ENCODE measurements around the gene NAPA. TPM values are rescaled to one million over a fixed set of nuclear protein-coding genes. Genes with fewer than 3 reads are reported as not detected.

The NAPA gene
- total RNA-seq, 1 donor from 2014 or later: 28.2 TPM

DNA sequence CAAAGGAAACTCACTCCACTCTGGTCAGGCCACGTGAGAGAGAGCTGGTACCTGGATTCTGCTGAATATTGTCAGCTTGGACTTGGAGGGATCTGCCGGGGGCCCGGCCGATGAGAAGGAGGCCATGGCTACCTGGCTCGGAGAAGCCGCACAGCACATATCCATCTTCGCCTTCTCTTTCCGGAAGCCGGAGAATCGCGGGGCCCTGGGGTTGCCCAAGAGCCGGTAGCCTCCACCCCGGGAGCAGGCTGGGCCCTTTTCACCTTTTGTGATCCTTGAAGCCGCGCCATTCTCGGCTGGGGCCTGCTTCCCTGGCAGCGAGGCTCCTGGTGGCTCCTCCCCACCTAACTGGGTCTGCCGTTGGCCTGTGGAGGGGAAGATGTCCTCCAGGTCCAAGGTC is 29.2 kb upstream of the NAPA start:
- no peak overlapping the region for H3K4me3 ChIP-seq (ENCODE audit: low read length in 3 of 3)
- peaks cover 23 to 34% (median 32%) of the 10 kb centered on the region in 3 donors for H3K27me3 ChIP-seq (ENCODE audit: control insufficient read depth in 3 of 3, insufficient read depth in 3 of 3, low read length in 3 of 3)
- no peak overlapping the region for H3K9ac ChIP-seq (ENCODE audit: low read depth in 1 of 3, low read length in 3 of 3)
- no peaks in the 10 kb centered on the region for H3K9me3 ChIP-seq (ENCODE audit: control insufficient read depth in 3 of 3, low read length in 3 of 3)
- H3K27ac ChIP-seq (ENCODE audit: low read depth, low read length): no peak overlapping the region
- H3K4me1 ChIP-seq (ENCODE audit: control insufficient read depth in 3 of 3, insufficient read depth in 3 of 3, low read length in 3 of 3): peaks cover 0 to 4% (median 0%) of the 10 kb centered on the region in 3 donors
- H3K36me3 ChIP-seq (ENCODE audit: control insufficient read depth in 3 of 3, insufficient read depth in 3 of 3, low read length in 3 of 3): no peaks in the 10 kb centered on the region

- Histone ChIP-seq H3K9me3 (ENCODE audit: control insufficient read depth in 3 of 3, low read length in 3 of 3) (no peaks in the 10 kb centered on the region), H3K4me1 (ENCODE audit: control insufficient read depth in 3 of 3, insufficient read depth in 3 of 3, low read length in 3 of 3) (peaks cover 0 to 4% (median 0%) of the 10 kb centered on the region in 3 donors), H3K27me3 (ENCODE audit: control insufficient read depth in 3 of 3, insufficient read depth in 3 of 3, low read length in 3 of 3) (peaks cover 20 to 29% (median 28%) of the 10 kb centered on the region in 3 donors), H3K9ac (ENCODE audit: low read depth in 1 of 3, low read length in 3 of 3) (no peak overlapping the region), H3K27ac (ENCODE audit: low read depth, low read length) (no peak overlapping the region), H3K36me3 (ENCODE audit: control insufficient read depth in 3 of 3, insufficient read depth in 3 of 3, low read length in 3 of 3) (no peaks in the 10 kb centered on the region), H3K4me3 (ENCODE audit: low read length in 3 of 3) (no peak overlapping the region)
These were observed 27.2 kb upstream of the NAPA start for GRCh38 chr19:47542030-47542475.

GRCh38 chr19:47541518-47541917 is 26.7 kb upstream of the NAPA start:
- Histone ChIP-seq H3K9ac (ENCODE audit: low read depth in 1 of 3, low read length in 3 of 3) (no peak overlapping the region), H3K27me3 (ENCODE audit: control insufficient read depth in 3 of 3, insufficient read depth in 3 of 3, low read length in 3 of 3) (peaks cover 16 to 29% (median 27%) of the 10 kb centered on the region in 3 donors), H3K36me3 (ENCODE audit: control insufficient read depth in 3 of 3, insufficient read depth in 3 of 3, low read length in 3 of 3) (no peaks in the 10 kb centered on the region), H3K9me3 (ENCODE audit: control insufficient read depth in 3 of 3, low read length in 3 of 3) (no peaks in the 10 kb centered on the region), H3K4me1 (ENCODE audit: control insufficient read depth in 3 of 3, insufficient read depth in 3 of 3, low read length in 3 of 3) (peaks cover 0 to 4% (median 0%) of the 10 kb centered on the region in 3 donors), H3K4me3 (ENCODE audit: low read length in 3 of 3) (no peak overlapping the region), H3K27ac (ENCODE audit: low read depth, low read length) (no peak overlapping the region)

DNA sequence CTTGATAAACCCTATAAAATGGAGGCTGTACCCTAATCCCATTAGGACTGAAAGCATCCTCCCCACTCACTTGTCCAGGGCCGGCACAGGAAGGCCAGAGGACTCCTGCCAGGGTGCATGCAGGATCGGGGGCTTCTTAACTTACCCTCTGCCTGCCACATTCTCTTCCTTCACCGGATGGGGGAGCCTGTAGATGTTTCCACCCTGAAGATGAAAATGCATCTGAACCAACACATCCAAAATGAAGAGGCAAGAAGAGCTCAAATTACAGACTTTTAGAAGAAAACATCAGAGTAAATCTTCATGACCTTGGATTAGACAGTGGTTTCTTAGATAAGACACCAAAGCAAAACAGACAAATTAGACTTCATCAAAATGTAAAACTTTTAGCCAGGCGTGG is 25.9 kb upstream of the NAPA start:
- H3K27ac ChIP-seq (ENCODE audit: low read depth, low read length): no peak overlapping the region
- no peak overlapping the region for H3K9ac ChIP-seq (ENCODE audit: low read depth in 1 of 3, low read length in 3 of 3)
- H3K27me3 ChIP-seq (ENCODE audit: control insufficient read depth in 3 of 3, insufficient read depth in 3 of 3, low read length in 3 of 3): peaks cover 15 to 26% (median 24%) of the 10 kb centered on the region in 3 donors
- H3K36me3 ChIP-seq (ENCODE audit: control insufficient read depth in 3 of 3, insufficient read depth in 3 of 3, low read length in 3 of 3): no peaks in the 10 kb centered on the region
- peaks cover 0 to 4% (median 0%) of the 10 kb centered on the region in 3 donors for H3K4me1 ChIP-seq (ENCODE audit: control insufficient read depth in 3 of 3, insufficient read depth in 3 of 3, low read length in 3 of 3)
- H3K9me3 ChIP-seq (ENCODE audit: control insufficient read depth in 3 of 3, low read length in 3 of 3): no peaks in the 10 kb centered on the region
- H3K4me3 ChIP-seq (ENCODE audit: low read length in 3 of 3): no peak overlapping the region

DNA sequence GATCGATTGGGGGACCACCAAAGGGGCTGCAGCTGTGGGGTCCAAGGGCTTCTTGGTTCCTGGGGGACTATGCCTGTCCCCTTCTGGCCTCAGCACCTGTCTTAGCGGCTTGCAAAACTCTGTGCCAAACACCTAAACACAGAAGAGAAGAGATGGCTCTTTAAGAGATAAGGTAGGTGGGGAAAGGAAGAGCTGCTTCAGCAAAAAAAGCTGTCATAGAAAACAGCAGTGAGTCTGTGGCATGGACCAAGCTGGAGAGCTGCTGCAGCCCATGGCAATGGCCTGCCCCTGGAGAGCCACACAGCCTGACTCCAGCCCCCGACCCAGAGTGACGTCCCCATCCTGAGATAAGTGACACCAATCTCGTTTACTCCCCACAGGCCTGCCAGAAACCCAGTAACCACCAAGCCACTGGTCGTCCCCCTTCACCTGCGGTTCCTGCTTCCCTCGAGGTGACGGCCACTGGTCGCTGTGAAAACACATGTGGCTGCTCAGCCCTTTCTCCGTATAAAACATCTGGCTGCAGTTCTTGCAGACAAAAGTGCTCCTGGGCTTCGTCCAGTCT is 25.0 kb upstream of the NAPA start:
- Histone ChIP-seq H3K27ac (ENCODE audit: low read depth, low read length) (no peak overlapping the region), H3K27me3 (ENCODE audit: control insufficient read depth in 3 of 3, insufficient read depth in 3 of 3, low read length in 3 of 3) (peaks cover 6 to 17% (median 15%) of the 10 kb centered on the region in 3 donors), H3K9me3 (ENCODE audit: control insufficient read depth in 3 of 3, low read length in 3 of 3) (no peaks in the 10 kb centered on the region), H3K36me3 (ENCODE audit: control insufficient read depth in 3 of 3, insufficient read depth in 3 of 3, low read length in 3 of 3) (no peaks in the 10 kb centered on the region), H3K4me3 (ENCODE audit: low read length in 3 of 3) (no peak overlapping the region), H3K9ac (ENCODE audit: low read depth in 1 of 3, low read length in 3 of 3) (no peak overlapping the region), H3K4me1 (ENCODE audit: control insufficient read depth in 3 of 3, insufficient read depth in 3 of 3, low read length in 3 of 3) (no peaks in the 10 kb centered on the region)

DNA sequence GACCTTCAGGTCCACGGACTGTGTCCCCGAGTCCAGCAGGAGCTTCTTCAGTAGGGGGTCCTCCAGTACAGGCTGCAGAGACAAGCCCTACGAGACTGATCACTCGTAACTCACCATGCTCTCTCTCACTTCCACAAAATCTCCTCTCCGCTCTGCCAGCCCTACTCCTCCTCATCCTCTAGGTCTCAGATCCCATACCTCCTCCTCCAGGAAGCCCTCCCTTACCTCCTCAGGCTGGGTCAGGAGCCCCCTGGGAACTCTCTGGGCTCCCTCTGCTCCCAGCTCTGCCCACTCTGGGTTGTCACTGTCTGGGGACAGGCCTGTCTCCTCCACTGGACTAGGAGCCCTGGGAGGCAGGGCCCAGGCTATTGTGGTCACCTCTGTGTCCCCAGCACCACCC is 23.9 kb upstream of the NAPA start:
- Histone ChIP-seq H3K9ac (ENCODE audit: low read depth in 1 of 3, low read length in 3 of 3) (no peak overlapping the region), H3K27me3 (ENCODE audit: control insufficient read depth in 3 of 3, insufficient read depth in 3 of 3, low read length in 3 of 3) (peaks cover 0 to 7% (median 5%) of the 10 kb centered on the region in 3 donors), H3K27ac (ENCODE audit: low read depth, low read length) (no peak overlapping the region), H3K4me1 (ENCODE audit: control insufficient read depth in 3 of 3, insufficient read depth in 3 of 3, low read length in 3 of 3) (no peaks in the 10 kb centered on the region), H3K9me3 (ENCODE audit: control insufficient read depth in 3 of 3, low read length in 3 of 3) (no peaks in the 10 kb centered on the region), H3K36me3 (ENCODE audit: control insufficient read depth in 3 of 3, insufficient read depth in 3 of 3, low read length in 3 of 3) (no peaks in the 10 kb centered on the region), H3K4me3 (ENCODE audit: low read length in 3 of 3) (no peak overlapping the region)

- Histone ChIP-seq H3K36me3 (ENCODE audit: control insufficient read depth in 3 of 3, insufficient read depth in 3 of 3, low read length in 3 of 3) (no peaks in the 10 kb centered on the region), H3K4me1 (ENCODE audit: control insufficient read depth in 3 of 3, insufficient read depth in 3 of 3, low read length in 3 of 3) (no peaks in the 10 kb centered on the region), H3K27me3 (ENCODE audit: control insufficient read depth in 3 of 3, insufficient read depth in 3 of 3, low read length in 3 of 3) (peaks cover 0 to 5% (median 5%) of the 10 kb centered on the region in 3 donors), H3K9me3 (ENCODE audit: control insufficient read depth in 3 of 3, low read length in 3 of 3) (no peaks in the 10 kb centered on the region), H3K4me3 (ENCODE audit: low read length in 3 of 3) (no peak overlapping the region), H3K9ac (ENCODE audit: low read depth in 1 of 3, low read length in 3 of 3) (no peak overlapping the region), H3K27ac (ENCODE audit: low read depth, low read length) (no peak overlapping the region)
These were observed 22.6 kb upstream of the NAPA start for GRCh38 chr19:47537493-47537892.

DNA sequence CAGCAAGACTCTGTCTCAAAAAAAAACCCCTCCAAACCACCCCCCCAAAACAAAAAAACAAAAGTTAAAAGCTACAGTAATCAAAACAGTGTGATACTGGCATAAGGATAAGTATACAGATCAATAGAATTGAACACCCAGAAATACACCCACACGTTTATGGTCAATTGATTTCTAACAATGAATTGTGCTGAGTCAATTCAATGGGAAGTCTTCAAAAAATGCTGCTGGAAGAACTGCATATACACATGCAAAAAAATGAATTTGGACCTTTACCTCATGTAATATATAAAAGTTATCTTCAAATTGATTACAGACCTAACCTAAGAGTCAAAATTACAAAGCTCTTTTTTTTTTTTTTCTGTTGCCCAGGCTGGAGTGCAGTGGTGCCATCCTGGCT is 19.8 kb upstream of the NAPA start:
- no peaks in the 10 kb centered on the region for H3K36me3 ChIP-seq (ENCODE audit: control insufficient read depth in 3 of 3, insufficient read depth in 3 of 3, low read length in 3 of 3)
- H3K9ac ChIP-seq (ENCODE audit: low read depth in 1 of 3, low read length in 3 of 3): no peak overlapping the region
- H3K27ac ChIP-seq (ENCODE audit: low read depth, low read length): no peak overlapping the region
- peaks cover 0 to 5% (median 0%) of the 10 kb centered on the region in 3 donors for H3K27me3 ChIP-seq (ENCODE audit: control insufficient read depth in 3 of 3, insufficient read depth in 3 of 3, low read length in 3 of 3)
- no peaks in the 10 kb centered on the region for H3K4me1 ChIP-seq (ENCODE audit: control insufficient read depth in 3 of 3, insufficient read depth in 3 of 3, low read length in 3 of 3)
- no peaks in the 10 kb centered on the region for H3K9me3 ChIP-seq (ENCODE audit: control insufficient read depth in 3 of 3, low read length in 3 of 3)
- H3K4me3 ChIP-seq (ENCODE audit: low read length in 3 of 3): no peak overlapping the region

GRCh38 chr19:47531640-47532387 is 17.0 kb upstream of the NAPA start:
- no peaks in the 10 kb centered on the region for H3K9me3 ChIP-seq (ENCODE audit: control insufficient read depth in 3 of 3, low read length in 3 of 3)
- no peak overlapping the region for H3K4me3 ChIP-seq (ENCODE audit: low read length in 3 of 3)
- no peaks in the 10 kb centered on the region for H3K36me3 ChIP-seq (ENCODE audit: control insufficient read depth in 3 of 3, insufficient read depth in 3 of 3, low read length in 3 of 3)
- H3K27ac ChIP-seq (ENCODE audit: low read depth, low read length): no peak overlapping the region
- H3K4me1 ChIP-seq (ENCODE audit: control insufficient read depth in 3 of 3, insufficient read depth in 3 of 3, low read length in 3 of 3): no peaks in the 10 kb centered on the region
- no peak overlapping the region for H3K9ac ChIP-seq (ENCODE audit: low read depth in 1 of 3, low read length in 3 of 3)
- H3K27me3 ChIP-seq (ENCODE audit: control insufficient read depth in 3 of 3, insufficient read depth in 3 of 3, low read length in 3 of 3): peaks cover 0 to 3% (median 0%) of the 10 kb centered on the region in 3 donors

- no peak overlapping the region for H3K9ac ChIP-seq (ENCODE audit: low read depth in 1 of 3, low read length in 3 of 3)
- no peaks in the 10 kb centered on the region for H3K36me3 ChIP-seq (ENCODE audit: control insufficient read depth in 3 of 3, insufficient read depth in 3 of 3, low read length in 3 of 3)
- H3K27me3 ChIP-seq (ENCODE audit: control insufficient read depth in 3 of 3, insufficient read depth in 3 of 3, low read length in 3 of 3): peaks cover 0 to 3% (median 0%) of the 10 kb centered on the region in 3 donors
- H3K9me3 ChIP-seq (ENCODE audit: control insufficient read depth in 3 of 3, low read length in 3 of 3): no peaks in the 10 kb centered on the region
- no peaks in the 10 kb centered on the region for H3K4me1 ChIP-seq (ENCODE audit: control insufficient read depth in 3 of 3, insufficient read depth in 3 of 3, low read length in 3 of 3)
- no peak overlapping the region for H3K27ac ChIP-seq (ENCODE audit: low read depth, low read length)
- no peak overlapping the region for H3K4me3 ChIP-seq (ENCODE audit: low read length in 3 of 3)
These were observed 14.3 kb upstream of the NAPA start for GRCh38 chr19:47529018-47529742.

All from skeletal muscle tissue (tissue), 4 donors.